Parathyroid adenoma (tissue), 2 donors: Measurements from ENCODE around the gene ZCCHC7.

Source experiments
- H2AFZ ChIP-seq: fragments of 300-600 bp; sonication (generic); one replicate; pipeline ENCODE4 v1.7.0; 2017; ENCODE audit warnings: antibody characterized with exemption, mild to moderate bottlenecking
- H3K27ac ChIP-seq: fragments of 300-600 bp; sonication (generic); one replicate; pipeline ENCODE4 v1.7.0; 2017
- H3K27me3 ChIP-seq: fragments of 300-600 bp; sonication (generic); one replicate; pipeline ENCODE4 v1.7.0; 2017; ENCODE audit warnings: low read length; ENCODE audit not compliant: control insufficient read depth, insufficient read depth
- H3K36me3 ChIP-seq: fragments of 300-600 bp; sonication (generic); one replicate; pipeline ENCODE4 v1.7.0; 2017; ENCODE audit warnings: low read length; ENCODE audit not compliant: control insufficient read depth, insufficient read depth
- H3K4me1 ChIP-seq: fragments of 300-600 bp; sonication (generic); one replicate; pipeline ENCODE4 v1.7.0; 2017; ENCODE audit warnings: control low read depth
- H3K4me2 ChIP-seq: fragments of 300-600 bp; sonication (generic); one replicate; pipeline ENCODE4 v1.7.0; 2017; ENCODE audit warnings: low read length
- H3K4me3 ChIP-seq: fragments of 300-600 bp; sonication (generic); one replicate; pipeline ENCODE4 v1.7.0; 2017; ENCODE audit warnings: low read depth, low read length
- H3K79me2 ChIP-seq: fragments of 300-600 bp; sonication (generic); one replicate; pipeline ENCODE4 v1.7.0; 2017; ENCODE audit warnings: control low read depth
- H3K9ac ChIP-seq: fragments of 300-600 bp; sonication (generic); one replicate; pipeline ENCODE4 v1.7.0; 2017; ENCODE audit warnings: mild to moderate bottlenecking
- H3K9me3 ChIP-seq: fragments of 300-600 bp; sonication (generic); one replicate; pipeline ENCODE4 v1.7.0; 2017; ENCODE audit warnings: low read length; ENCODE audit not compliant: control insufficient read depth
- CTCF ChIP-seq: fragments of 300-600 bp; sonication (generic); IDR thresholded peaks from one replicate; pipeline ENCODE4 v1.7.0; 2017; ENCODE audit warnings: antibody characterized with exemption, mild to moderate bottlenecking
- donor health status: primary hyperparathyroidism.

Gene ZCCHC7

DNA sequence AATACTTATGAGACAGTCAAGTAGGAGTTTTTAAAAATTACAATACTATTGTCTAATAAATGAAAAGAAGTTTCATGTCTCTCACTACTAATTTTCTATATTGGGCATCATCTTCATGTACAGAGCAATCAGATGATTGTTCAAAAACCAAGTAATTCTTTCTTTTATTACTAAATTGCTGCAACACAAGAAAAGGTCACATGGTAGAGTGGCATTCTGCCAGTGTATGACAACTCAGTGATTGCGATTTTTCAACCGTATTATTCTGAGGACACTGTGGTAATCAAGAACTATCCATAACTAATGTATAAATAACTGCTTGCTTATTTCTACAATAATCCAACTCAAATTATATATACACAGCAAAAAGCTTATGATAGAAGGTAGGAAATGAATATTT lies 205.4 kb downstream of the ZCCHC7 start:
- no peaks in the 10 kb centered on the region for H3K9me3 ChIP-seq
- H3K36me3 ChIP-seq, result no peaks in the 10 kb centered on the region
- no peak overlapping the region for H2AFZ ChIP-seq
- H3K9ac ChIP-seq, result no peak overlapping the region
- no peak overlapping the region for H3K27ac ChIP-seq
- no peaks in the 10 kb centered on the region for H3K79me2 ChIP-seq
- no peak overlapping the region for H3K4me2 ChIP-seq
- no peak for TF ChIP-seq CTCF
- no peak overlapping the region for H3K4me3 ChIP-seq
- no peaks in the 10 kb centered on the region for H3K27me3 ChIP-seq
- H3K4me1 ChIP-seq, result no peaks in the 10 kb centered on the region

DNA sequence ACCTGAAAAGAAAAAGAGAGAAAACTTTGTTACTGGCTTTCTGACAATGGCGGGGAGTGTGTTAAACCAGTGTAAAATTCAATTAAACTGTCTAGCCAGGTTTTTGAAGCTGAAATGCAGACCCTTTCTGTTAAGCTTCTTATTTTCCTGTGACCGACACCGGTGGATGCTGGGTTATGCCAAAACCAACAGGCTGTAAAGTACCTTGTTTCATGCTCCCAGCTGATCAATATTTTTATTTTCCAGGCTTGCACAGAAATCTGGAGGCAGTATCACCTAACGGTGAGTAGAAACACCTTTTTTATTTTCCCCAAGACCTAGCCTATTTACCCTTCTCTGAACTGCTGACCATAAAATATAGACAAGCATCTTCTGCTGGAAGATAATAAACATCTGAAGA lies 207.2 kb downstream of the ZCCHC7 start:
- no peak for TF ChIP-seq CTCF
- no peaks in the 10 kb centered on the region for H3K4me1 ChIP-seq
- no peaks in the 10 kb centered on the region for H3K9me3 ChIP-seq
- no peak overlapping the region for H3K9ac ChIP-seq
- no peak overlapping the region for H3K4me2 ChIP-seq
- H3K27ac ChIP-seq, result no peak overlapping the region
- H3K27me3 ChIP-seq, result no peaks in the 10 kb centered on the region
- H3K4me3 ChIP-seq, result no peak overlapping the region
- no peaks in the 10 kb centered on the region for H3K36me3 ChIP-seq
- no peak overlapping the region for H2AFZ ChIP-seq
- no peaks in the 10 kb centered on the region for H3K79me2 ChIP-seq

- H3K4me2 ChIP-seq, result no peak overlapping the region
- no peaks in the 10 kb centered on the region for H3K9me3 ChIP-seq
- no peaks in the 10 kb centered on the region for H3K36me3 ChIP-seq
- no peaks in the 10 kb centered on the region for H3K4me1 ChIP-seq
- H3K4me3 ChIP-seq, result no peak overlapping the region
- H3K27me3 ChIP-seq, result no peaks in the 10 kb centered on the region
- H3K9ac ChIP-seq, result no peak overlapping the region
- H2AFZ ChIP-seq, result no peak overlapping the region
- TF ChIP-seq CTCF, result no peak
- no peak overlapping the region for H3K27ac ChIP-seq
- H3K79me2 ChIP-seq, result no peaks in the 10 kb centered on the region
Measured at GRCh38 chr9:37328556-37329227, 208.3 kb downstream of the ZCCHC7 start.

GRCh38 chr9:37329576-37329975 lies 209.2 kb downstream of the ZCCHC7 start:
- no peaks in the 10 kb centered on the region for H3K36me3 ChIP-seq
- no peaks in the 10 kb centered on the region for H3K79me2 ChIP-seq
- H3K4me2 ChIP-seq, result no peak overlapping the region
- no peaks in the 10 kb centered on the region for H3K27me3 ChIP-seq
- no peaks in the 10 kb centered on the region for H3K9me3 ChIP-seq
- H3K27ac ChIP-seq, result no peak overlapping the region
- no peak overlapping the region for H3K4me3 ChIP-seq
- no peak overlapping the region for H3K9ac ChIP-seq
- no peak overlapping the region for H2AFZ ChIP-seq
- no peaks in the 10 kb centered on the region for H3K4me1 ChIP-seq
- TF ChIP-seq CTCF, result no peak

GRCh38 chr9:37331871-37332270 lies 211.5 kb downstream of the ZCCHC7 start:
- no peak overlapping the region for H3K4me3 ChIP-seq
- no peak overlapping the region for H2AFZ ChIP-seq
- no peak overlapping the region for H3K27ac ChIP-seq
- no peaks in the 10 kb centered on the region for H3K27me3 ChIP-seq
- no peak overlapping the region for H3K4me2 ChIP-seq
- no peak overlapping the region for H3K9ac ChIP-seq
- H3K4me1 ChIP-seq, result no peaks in the 10 kb centered on the region
- no peak for TF ChIP-seq CTCF
- H3K36me3 ChIP-seq, result no peaks in the 10 kb centered on the region
- no peaks in the 10 kb centered on the region for H3K9me3 ChIP-seq
- H3K79me2 ChIP-seq, result no peaks in the 10 kb centered on the region
